Eye (tissue), 1 donor: ENCODE data around the gene GTF2F2.

Experiments
- DNase-seq: peaks from one replicate; pipeline ENCODE4 v3.0.0-alpha.2; 2015

Gene GTF2F2

GRCh38 chr13:45132369-45133064, 12.2 kb downstream of the GTF2F2 start:
- DNase-seq: no peak

GRCh38 chr13:45133396-45134118, 13.2 kb downstream of the GTF2F2 start:
- no peak for DNase-seq

- no peak for DNase-seq
These were observed 16.6 kb downstream of the GTF2F2 start for GRCh38 chr13:45136741-45137504.

GRCh38 chr13:45137526-45137925, 17.2 kb downstream of the GTF2F2 start:
- no peak for DNase-seq

DNA sequence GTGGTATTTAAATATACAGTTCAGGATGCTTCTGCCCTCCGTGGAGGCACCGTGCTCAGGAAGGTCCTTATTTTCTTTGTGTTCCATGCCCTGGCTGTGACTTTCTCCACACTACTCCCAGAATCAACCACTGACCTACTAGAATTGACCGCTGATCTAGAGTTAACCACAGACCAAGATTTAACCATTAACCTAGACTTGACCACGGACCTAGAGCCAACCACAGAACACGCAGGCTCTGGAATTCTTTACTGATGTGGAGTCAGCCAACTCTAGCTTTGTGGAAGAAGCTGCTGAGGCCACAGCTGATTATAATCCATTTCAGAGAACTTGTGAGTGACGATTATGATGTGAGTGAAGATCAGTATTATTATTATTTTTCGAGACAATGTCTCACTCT, 18.0 kb downstream of the GTF2F2 start:
- no peak for DNase-seq

GRCh38 chr13:45141369-45141768, 21.1 kb downstream of the GTF2F2 start:
- no peak for DNase-seq

- no peak for DNase-seq
These were observed 22.4 kb downstream of the GTF2F2 start for GRCh38 chr13:45142440-45143345.

- no peak for DNase-seq
These were observed 23.0 kb downstream of the GTF2F2 start for GRCh38 chr13:45143346-45143751.

DNA sequence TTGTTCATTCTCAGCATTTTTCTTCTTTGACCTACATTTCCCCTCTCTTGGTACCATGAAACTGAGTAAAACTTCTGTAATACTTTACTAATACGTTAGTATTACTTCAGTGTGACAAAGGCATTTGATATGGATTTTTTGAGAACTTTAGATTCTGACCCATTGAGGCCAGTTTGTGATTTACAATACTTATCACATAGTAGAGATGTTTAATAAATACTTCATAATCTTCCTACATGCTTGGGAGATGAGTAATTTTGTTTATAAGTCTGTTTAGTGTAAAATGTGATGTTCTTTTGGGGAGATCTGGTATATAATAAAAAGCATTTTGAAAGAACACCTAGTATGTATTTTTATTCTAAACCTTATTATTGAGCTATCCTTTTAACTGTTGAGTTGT, 29.7 kb downstream of the GTF2F2 start:
- DNase-seq: no peak

GRCh38 chr13:45156565-45157361, 36.5 kb downstream of the GTF2F2 start:
- no peak for DNase-seq

DNA sequence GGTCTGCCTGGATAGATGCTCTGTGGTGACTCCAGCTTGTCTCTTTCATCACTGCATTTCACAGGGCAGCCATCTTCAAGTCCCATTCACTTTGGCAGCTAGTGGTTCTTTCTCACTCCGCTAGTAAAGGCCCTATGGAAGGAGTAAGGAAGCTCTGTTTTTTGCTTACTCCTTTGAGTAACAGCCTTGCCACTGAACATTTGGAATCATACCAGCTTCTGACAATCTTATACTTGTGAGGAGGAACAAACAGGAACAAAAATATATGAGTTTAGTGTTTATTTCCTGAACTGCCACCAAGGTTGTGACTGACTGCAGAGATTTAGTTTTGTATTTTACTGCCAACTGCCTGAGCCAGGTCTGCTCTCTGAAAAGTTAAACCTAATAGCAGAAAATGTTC, 41.9 kb downstream of the GTF2F2 start:
- DNase-seq: no peak

DNA sequence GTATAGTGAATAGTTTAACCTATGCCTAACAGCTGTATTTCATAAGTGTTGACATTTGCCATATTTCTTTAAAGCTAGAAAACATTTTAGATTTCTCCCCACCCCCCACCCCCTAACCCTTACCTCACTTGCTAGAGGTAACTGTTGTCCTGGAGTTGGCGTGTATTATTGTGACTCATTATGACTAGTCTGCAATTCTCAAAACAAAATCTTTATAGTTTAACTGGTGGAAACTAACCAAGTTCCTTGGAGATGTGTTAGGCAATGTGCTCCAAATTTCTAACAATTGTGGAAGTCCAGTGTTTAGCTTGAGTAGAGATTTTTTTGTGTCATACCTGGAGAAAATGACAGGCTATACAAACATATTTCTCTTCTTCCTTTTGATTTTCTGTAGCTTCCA, 42.5 kb downstream of the GTF2F2 start:
- no peak for DNase-seq

- DNase-seq: no peak
These were observed 46.5 kb downstream of the GTF2F2 start for GRCh38 chr13:45166858-45167257.

DNA sequence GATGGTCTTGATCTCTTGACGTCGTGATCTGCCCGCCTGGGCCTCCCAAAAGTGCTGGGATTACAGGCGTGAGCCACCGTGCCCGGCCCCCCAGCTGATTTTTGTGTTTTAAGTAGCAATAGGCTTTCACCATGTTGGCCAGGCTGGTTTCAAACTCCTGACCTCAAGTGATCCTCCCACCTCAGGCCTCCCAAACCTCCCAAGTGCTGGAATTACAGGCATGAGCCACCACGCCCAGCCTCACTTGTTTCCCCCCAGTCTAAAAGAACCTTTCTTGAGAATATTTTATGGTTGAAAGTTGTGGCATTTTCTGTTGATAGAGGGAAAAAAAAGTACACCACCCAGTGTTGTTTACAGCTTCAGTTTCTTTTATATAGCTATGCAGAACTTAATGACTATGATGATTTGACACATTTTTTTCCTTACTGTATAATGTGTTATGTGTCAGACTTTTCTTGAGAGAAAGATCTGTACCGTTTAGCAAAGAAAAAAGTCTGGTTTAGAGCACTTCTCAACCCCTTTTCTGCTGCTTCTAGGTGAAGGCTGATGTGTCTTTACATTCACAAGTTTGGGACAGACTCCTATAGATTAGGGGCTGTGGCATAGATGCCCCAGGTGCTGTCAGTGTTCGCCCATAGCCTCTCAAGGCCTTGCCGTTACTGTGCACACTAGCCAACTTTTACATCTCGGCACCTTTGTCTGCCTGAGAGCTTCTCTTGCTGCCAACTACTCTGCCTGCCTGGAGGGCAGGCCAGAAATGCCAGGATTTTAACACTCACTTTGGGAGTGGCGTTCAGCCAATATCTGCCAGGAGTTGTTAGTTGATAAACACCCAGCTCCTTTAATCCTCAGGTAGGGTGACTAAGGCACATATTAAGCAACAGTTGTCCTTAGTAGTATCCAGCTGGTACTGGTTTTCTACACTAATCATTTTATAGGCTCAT, 47.6 kb downstream of the GTF2F2 start:
- DNase-seq: no peak

DNA sequence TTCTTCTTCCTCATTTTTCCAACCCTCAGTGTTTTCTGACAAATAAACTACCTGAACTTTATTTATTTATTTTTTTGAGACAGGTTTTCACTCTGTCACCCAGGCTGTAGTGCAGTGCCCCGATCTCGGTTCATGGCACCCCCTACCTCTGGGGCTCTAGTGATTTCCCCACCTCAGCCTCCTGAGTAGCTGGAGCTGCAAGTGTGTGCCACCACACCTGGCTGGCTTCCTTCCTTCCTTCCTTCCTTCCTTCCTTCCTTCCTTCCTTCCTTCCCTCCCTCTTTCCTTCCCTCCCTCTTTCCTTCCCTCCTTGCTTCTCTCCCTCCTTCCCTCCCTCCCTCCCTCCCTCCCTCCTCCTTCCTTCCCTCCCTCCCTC, 48.2 kb downstream of the GTF2F2 start:
- DNase-seq: no peak

GRCh38 chr13:45174478-45174877, 54.2 kb downstream of the GTF2F2 start:
- no peak for DNase-seq

- no peak for DNase-seq
These were observed 58.2 kb downstream of the GTF2F2 start for GRCh38 chr13:45178349-45179162.

DNA sequence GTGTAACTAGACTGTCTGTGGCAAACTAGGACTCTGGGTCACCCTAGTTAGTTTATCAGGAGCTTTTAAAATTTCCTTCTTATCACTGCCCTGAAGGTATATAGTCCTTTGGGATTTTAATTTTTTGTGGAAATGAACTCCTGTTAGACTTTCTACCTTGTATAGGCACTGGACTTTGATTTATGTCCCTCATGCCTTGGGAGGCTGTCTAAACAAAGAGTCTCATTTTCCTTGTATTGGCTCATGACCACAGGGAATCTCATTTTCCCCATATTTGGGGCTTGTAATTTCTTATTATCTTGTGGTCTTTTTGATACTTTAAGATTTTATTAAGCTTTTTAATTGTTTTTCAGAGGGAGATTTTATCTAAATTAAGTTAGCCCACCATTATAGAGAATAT, 59.1 kb downstream of the GTF2F2 start:
- DNase-seq: no peak

DNA sequence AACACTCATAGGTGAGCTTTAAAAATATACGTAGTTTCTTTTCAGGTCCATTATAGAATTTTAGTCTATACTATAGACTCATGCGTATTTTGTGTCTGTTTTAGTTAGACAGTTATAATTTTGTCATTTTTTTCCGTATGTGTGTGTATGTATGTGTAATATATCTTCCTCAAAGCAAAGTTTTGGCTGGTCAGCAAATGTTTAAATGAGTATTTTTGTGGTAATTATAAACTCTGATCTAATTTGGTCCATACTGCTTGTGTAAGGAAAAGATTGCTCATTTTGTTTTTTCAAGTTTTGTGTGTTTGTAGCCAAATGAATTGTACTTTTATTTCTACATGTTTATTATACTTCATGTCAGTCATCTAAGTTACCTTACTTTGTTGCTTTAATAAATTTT, 60.0 kb downstream of the GTF2F2 start:
- DNase-seq: no peak
